Heart left ventricle (tissue), 16 donors: ENCODE measurements around the gene PAN3. TPM values are rescaled to one million over a fixed set of nuclear protein-coding genes. Genes with fewer than 3 reads are reported as not detected.

Source experiments
- ATAC-seq, 4 donors: fragments of 200-7000 bp; cut with Tn5 transposase; one replicate each; pipeline ENCODE4 v1.9.1; 2020 to 2022; ENCODE audit warnings: moderate library complexity in 4 of 4, mild to moderate bottlenecking in 3 of 4, moderate number of reproducible peaks in 1 of 4
- DNase-seq, 5 donors: peaks; one replicate each; pipeline ENCODE4 v3.0.0-alpha.2; 2020
- H3K27ac ChIP-seq, 12 donors: fragments of 200-600 bp; sonication (generic) in 4 of 12; one replicate each; pipeline versions ENCODE4 v1.5.0 to v1.8.0; 2016 to 2022; ENCODE audit warnings: mild to moderate bottlenecking in 2 of 12
- H3K27me3 ChIP-seq, 9 donors: fragments of 200-600 bp; sonication (generic) in 2 of 9; one replicate each; pipeline versions ENCODE4 v1.5.1 to v1.8.0; 2016 to 2022; ENCODE audit warnings: mild to moderate bottlenecking in 3 of 9
- H3K36me3 ChIP-seq, 9 donors: fragments of 200-600 bp; sonication (generic) in 2 of 9; one replicate each; pipeline versions ENCODE4 v1.5.0 to v1.8.0; 2018 to 2022; ENCODE audit warnings: mild to moderate bottlenecking in 2 of 9
- H3K4me1 ChIP-seq, 12 donors: fragments of 200-600 bp; sonication (generic) in 4 of 12; one replicate each; pipeline versions ENCODE4 v1.5.0 to v1.8.0; 2016 to 2022; ENCODE audit warnings: mild to moderate bottlenecking in 3 of 12
- H3K4me3 ChIP-seq, 12 donors: fragments of 200-600 bp; sonication (generic) in 4 of 12; one replicate each; pipeline versions ENCODE4 v1.5.0 to v1.8.0; 2017 to 2022; ENCODE audit warnings: mild to moderate bottlenecking in 9 of 12, moderate library complexity in 4 of 12
- H3K9me3 ChIP-seq, 12 donors: fragments of 200-600 bp; sonication (generic) in 4 of 12; one replicate each; pipeline versions ENCODE4 v1.5.0 to v1.8.0; 2016 to 2022; ENCODE audit warnings: mild to moderate bottlenecking in 1 of 12
- POLR2A ChIP-seq, 2 donors: fragments of 450-650 bp; IDR thresholded peaks; one replicate each; pipeline ENCODE4 v1.6.1; 2017; ENCODE audit warnings: antibody characterized with exemption in 2 of 2, mild to moderate bottlenecking in 2 of 2, moderate library complexity in 2 of 2
- WGBS, 4 donors: extraction: QIAGEN DNeasy Blood & Tissue Kit in 2 of 4; methylation state at CpG; one replicate each; pipeline versions ENCODE4 v1.1.5 to v1.1.7; 2013 to 2018; 5-methylcytosine and 5-hydroxymethylcytosine counted together
- intact Hi-C, 10 donors: fragments of 100-400 bp; cut with DNase I; formaldehyde crosslinking; loops; one replicate each; pipeline versions ENCODE4 v1.11.1 to v1.14.2; 2022
- polyA plus RNA-seq, 2 donors: library from polyadenylated mRNA; stranded (reverse); fragments of 200-250 nt; gene quantifications; one replicate each; pipeline ENCODE4 v1.2.3, GENCODE V29; 2013
- total RNA-seq, 9 donors: library from RNA; depleted of rRNA in 2 of 9; stranded (reverse); fragments of >200 nt in 2 of 9; fragmentation: NEBNext Ultra II Directional in 3 of 9; extraction: Animal tissue kit (Norgen Biotek cat#: 25700) in 3 of 9; gene quantifications; one replicate each; pipeline versions ENCODE4 v1.1.0 to v1.2.4, GENCODE V29; 2016 to 2023
- TF ChIP-seq, protein P1 (sequence below), 12 donors: fragments of 200-600 bp; sonication (generic) in 4 of 12; IDR thresholded peaks; one replicate each; pipeline versions ENCODE4 v1.5.0 to v1.8.0; 2018 to 2022; ENCODE audit warnings: antibody characterized with exemption in 12 of 12, mild to moderate bottlenecking in 5 of 12
- donor health status: ischemic (EF 13 %, LVEDD 7.1; RV severe dilation, severe dysfunction).
- donor health status: healthy with polysubstance abuse.
- donor health status: DM: no; HTN: yes; CAD: no.
- donor health status: DM: no; HTN: no; CAD: no.
- donor health status: ischemic (EF 25% LVEDD 6.9; RV normal size, moderate dysfunction).
- donor health status: ischemic (EF 25% LVEDD 5.7; RV mildly dilated, moderate dysfunction).
- donor health status: healthy.
- donor health status: DM: yes; HTN: yes; CAD: no.
- donor health status: ischemic (EF 35%, LVEDD 5.7; RV mildly dilated, moderate dysfunction).
- donor health status: nonischemic (EF 11% LVEDD 7.7; RV severe dilation, severe dysfunction).
- donor health status: DM: yes; HTN: yes; CAD: no.
- donor health status: PGD.
- donor health status: ischemic (EF 29% LVEDD 5.4; RV normal size, mild dysfunction).
- donor health status: nonischemic (EF 23%, LVEDD 6.1; RV moderate dilation, normal function).

Gene PAN3
- total and polyA plus RNA-seq, 11 donors: 4.1 to 18.8 (median 9.2) TPM

GRCh38 chr13:28159057-28159456, 20.7 kb downstream of the PAN3 start:
- Histone ChIP-seq H3K27ac (no peak overlapping the region), H3K4me1 (peaks cover 0 to 31% (median 14%) of the 10 kb centered on the region in 12 donors), H3K4me3 (no peak overlapping the region), H3K36me3 (no peaks in the 10 kb centered on the region), H3K9me3 (peaks cover 0 to 16% (median 0%) of the 10 kb centered on the region in 12 donors), H3K27me3 (no peaks in the 10 kb centered on the region)
- WGBS, 4 donors: 96 to 99% (median 98%) methylated on average over 4 of the region's 4 CpGs
- ATAC-seq (no peak), DNase-seq (no peak)
- intact Hi-C loops: no loop called here
- TF ChIP-seq, protein P1, sequence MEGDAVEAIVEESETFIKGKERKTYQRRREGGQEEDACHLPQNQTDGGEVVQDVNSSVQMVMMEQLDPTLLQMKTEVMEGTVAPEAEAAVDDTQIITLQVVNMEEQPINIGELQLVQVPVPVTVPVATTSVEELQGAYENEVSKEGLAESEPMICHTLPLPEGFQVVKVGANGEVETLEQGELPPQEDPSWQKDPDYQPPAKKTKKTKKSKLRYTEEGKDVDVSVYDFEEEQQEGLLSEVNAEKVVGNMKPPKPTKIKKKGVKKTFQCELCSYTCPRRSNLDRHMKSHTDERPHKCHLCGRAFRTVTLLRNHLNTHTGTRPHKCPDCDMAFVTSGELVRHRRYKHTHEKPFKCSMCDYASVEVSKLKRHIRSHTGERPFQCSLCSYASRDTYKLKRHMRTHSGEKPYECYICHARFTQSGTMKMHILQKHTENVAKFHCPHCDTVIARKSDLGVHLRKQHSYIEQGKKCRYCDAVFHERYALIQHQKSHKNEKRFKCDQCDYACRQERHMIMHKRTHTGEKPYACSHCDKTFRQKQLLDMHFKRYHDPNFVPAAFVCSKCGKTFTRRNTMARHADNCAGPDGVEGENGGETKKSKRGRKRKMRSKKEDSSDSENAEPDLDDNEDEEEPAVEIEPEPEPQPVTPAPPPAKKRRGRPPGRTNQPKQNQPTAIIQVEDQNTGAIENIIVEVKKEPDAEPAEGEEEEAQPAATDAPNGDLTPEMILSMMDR (IDR thresholded peaks at IDR 0.05): no peak
- no peak for TF ChIP-seq POLR2A (IDR thresholded peaks at IDR 0.05)

- no peak overlapping the region for H3K27ac ChIP-seq
- 58 to 68% (median 61%) methylated on average over 1 of the region's 1 CpG for WGBS, 4 donors
- DNase-seq: no peak
- H3K36me3 ChIP-seq: no peaks in the 10 kb centered on the region
- ATAC-seq: peak in 2 of 4 donors; percentile 36 to 59
- H3K27me3 ChIP-seq: no peaks in the 10 kb centered on the region
- H3K4me3 ChIP-seq: no peak overlapping the region
- H3K9me3 ChIP-seq: peaks cover 0 to 14% (median 0%) of the 10 kb centered on the region in 12 donors
- H3K4me1 ChIP-seq: peaks cover 0 to 35% (median 15%) of the 10 kb centered on the region in 12 donors
- intact Hi-C loops: no loop called here
- no peak for TF ChIP-seq POLR2A (IDR thresholded peaks at IDR 0.05)
- TF ChIP-seq, protein P1 (IDR thresholded peaks at IDR 0.05): no peak
These were observed 23.0 kb downstream of the PAN3 start for GRCh38 chr13:28161370-28161769.

- ATAC-seq (no peak), DNase-seq (no peak)
- 83 to 96% (median 95%) methylated on average over 4 of the region's 4 CpGs for WGBS, 4 donors
- Histone ChIP-seq H3K27me3 (no peaks in the 10 kb centered on the region), H3K36me3 (no peaks in the 10 kb centered on the region), H3K27ac (no peak overlapping the region), H3K4me3 (no peak overlapping the region), H3K4me1 (peaks cover 0 to 35% (median 17%) of the 10 kb centered on the region in 12 donors), H3K9me3 (peaks cover 0 to 4% (median 0%) of the 10 kb centered on the region in 12 donors)
- intact Hi-C loops: no loop called here
- TF ChIP-seq, protein P1 (IDR thresholded peaks at IDR 0.05): no peak
- no peak for TF ChIP-seq POLR2A (IDR thresholded peaks at IDR 0.05)
These were observed 25.2 kb downstream of the PAN3 start for GRCh38 chr13:28163587-28163986.

DNA sequence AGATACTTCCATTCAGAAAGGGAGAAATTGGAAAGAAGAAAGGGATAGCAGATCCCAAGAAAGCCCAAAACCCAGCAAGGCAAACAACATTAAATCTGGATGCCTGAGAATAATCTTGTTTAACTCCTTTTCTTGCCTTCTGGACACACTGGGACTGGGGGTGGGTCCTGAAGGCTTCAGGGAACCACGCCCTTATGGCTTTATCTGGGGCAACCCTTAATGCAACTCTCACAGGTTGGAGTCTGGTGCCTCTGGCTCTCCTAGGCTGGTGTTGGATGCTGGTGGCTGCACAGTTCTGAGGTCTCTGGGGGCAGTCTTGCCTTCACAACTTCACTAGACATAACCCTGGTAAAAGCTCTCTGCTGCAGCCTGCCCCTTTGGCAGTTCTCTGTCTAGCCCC, 27.9 kb downstream of the PAN3 start:
- no peaks in the 10 kb centered on the region for H3K36me3 ChIP-seq
- no peak for DNase-seq
- no peak for TF ChIP-seq POLR2A (IDR thresholded peaks at IDR 0.05)
- TF ChIP-seq, protein P1 (IDR thresholded peaks at IDR 0.05): no peak
- no peaks in the 10 kb centered on the region for H3K27me3 ChIP-seq
- no peak overlapping the region for H3K4me3 ChIP-seq
- no peaks in the 10 kb centered on the region for H3K9me3 ChIP-seq
- WGBS, 4 donors: 94 to 100% (median 97%) methylated on average over 1 of the region's 1 CpG
- peak in 1 of 4 donors; percentile 18 for ATAC-seq
- no peak overlapping the region for H3K27ac ChIP-seq
- H3K4me1 ChIP-seq: peaks cover 0 to 25% (median 11%) of the 10 kb centered on the region in 12 donors
- intact Hi-C loops: no loop called here
